ENCODE data around the gene FBXL2.
"Not testable (repeated sequence)": the region's sequence is repeated elsewhere in the genome, so short reads cannot be mapped to it uniquely, and the experiment has no call there.

The FBXL2 gene

DNA sequence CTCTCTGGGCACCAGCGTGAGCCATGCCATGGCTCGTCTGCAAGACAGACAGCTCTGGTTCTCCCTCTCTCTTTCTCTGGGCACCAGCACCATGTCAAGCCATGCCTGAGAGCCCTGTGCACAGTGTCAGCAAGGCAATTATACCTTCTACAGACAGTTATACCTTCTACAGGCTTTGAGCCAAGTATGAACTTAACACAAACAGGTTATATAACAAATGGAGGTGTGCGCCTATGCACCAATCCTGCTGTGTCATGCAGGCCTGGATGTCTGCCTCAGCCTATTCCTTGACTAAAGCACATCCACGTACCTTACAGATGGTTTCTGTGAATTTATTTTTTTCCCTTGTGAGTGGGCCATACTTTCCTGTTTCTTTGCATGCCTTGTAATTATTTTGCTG, 5.9 kb upstream of the FBXL2 start:
- no peak for TF ChIP-seq POLR2A (IDR thresholded peaks at IDR 0.05; ENCODE audit: low read length)
- TF ChIP-seq GATA1 (IDR thresholded peaks at IDR 0.05; ENCODE audit: low read depth, low read length), result no peak
- DNase-seq, result no peak

DNA sequence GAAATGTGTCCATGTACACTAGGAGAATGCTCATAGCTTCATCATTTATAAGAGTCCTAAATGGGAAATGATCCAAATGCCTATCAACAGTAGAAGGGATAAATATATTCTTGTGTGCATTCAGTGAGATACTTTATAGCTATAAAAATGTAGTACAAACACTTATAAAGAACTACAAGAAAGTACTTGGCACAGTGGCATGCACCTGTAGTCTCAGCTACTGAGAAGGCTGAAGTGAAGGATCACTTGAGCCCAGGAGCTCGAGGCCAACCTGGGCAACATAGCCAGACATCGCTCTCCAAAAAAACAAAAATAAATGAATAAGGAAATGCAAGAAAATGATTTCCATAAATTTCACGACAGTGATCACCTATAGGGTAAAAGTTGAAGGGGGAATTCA, 3.6 kb upstream of the FBXL2 start:
- no peak for DNase-seq
- TF ChIP-seq POLR2A (IDR thresholded peaks at IDR 0.05; ENCODE audit: low read length), result no peak
- TF ChIP-seq GATA1 (IDR thresholded peaks at IDR 0.05; ENCODE audit: low read depth, low read length), result no peak

DNA sequence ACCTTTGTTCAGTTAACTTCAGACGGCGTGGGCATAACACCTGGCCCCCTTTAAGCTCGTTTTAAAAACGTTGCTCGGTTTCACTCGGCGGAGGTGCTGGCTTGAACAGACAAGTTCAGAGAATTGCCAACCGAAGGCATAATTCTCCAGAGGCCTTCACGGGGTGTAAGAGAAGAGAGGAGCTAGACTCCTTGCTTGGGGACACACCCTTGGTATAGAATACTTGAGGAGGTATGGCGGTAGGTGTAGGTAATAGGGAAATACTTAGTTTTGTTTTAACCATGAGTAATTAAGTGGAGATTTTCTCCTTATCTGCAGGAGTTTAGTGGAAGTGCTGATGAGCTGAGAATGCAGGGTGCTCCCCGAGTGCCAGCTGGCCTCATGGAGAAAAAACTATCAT, 921 bp downstream of the FBXL2 start:
- TF ChIP-seq GATA1 (IDR thresholded peaks at IDR 0.05; ENCODE audit: low read depth, low read length) (no peak), POLR2A (IDR thresholded peaks at IDR 0.05; ENCODE audit: low read length) (no peak)

DNA sequence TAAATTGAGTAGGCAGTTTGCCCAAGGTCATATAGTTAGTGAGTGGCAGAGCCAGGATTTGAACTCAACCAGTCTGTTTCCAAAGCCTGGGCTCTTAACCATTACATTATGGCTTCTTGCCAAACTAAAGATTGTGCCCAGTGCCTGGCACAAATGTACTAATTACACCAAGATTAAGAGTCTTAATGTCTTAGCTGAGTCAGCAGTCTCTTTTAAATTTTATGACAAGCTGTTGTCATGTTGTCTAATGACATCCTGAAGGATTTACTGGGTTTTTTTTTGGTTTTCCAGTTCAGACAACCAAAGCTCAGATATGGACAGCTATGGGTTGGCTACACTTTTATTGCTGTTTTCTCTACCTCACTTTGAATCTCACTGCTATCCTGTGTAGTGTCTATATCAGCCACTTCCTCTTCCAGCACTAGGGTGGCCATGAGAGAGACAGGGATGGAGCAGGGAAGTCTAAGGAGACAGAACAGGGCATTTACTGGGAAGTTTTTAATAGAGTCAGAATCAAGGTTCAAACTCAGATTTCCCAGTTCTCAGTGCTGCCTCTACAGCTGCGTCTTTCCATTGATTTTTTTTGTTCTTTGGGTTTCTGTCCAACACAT, 10.5 kb downstream of the FBXL2 start:
- no peak for DNase-seq
- no peak for TF ChIP-seq GATA1 (IDR thresholded peaks at IDR 0.05; ENCODE audit: low read depth, low read length)
- TF ChIP-seq POLR2A (IDR thresholded peaks at IDR 0.05; ENCODE audit: low read length), result no peak

More for the DNA sequence above, 921 bp downstream of the FBXL2 start:
- no peak for DNase-seq

DNA sequence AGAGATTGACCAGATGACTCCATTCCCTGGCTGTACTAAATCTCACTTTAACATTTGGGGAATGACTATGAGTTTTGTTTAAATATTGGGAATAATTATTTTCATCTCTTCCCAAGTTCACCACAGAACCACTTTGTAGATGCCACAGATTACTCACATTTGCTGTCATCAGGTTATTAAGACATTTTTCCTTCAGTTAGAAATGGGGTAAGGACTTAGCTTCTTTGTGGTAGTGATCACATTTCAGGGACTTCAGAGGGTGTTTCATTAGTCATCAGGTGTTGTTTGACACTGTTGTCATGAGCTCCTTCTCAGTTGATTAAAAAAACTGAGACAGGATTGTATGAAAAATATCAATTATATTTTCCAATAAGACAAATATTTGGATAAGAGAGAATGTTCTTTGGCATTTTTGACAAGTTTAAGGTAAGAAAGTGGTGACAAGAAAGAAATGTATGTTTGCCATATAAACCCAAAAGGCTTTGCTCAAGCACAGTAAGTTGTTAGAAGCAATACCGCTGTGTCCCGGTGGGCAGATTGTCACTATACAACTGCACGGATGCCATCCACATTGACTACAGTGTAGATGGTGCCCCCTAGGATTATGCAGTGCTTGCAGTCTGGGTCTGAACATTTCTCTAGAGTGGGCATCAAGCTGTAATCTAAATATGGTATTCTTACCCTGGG, 22.3 kb downstream of the FBXL2 start:
- no peak for TF ChIP-seq POLR2A (IDR thresholded peaks at IDR 0.05; ENCODE audit: low read length)
- TF ChIP-seq GATA1 (IDR thresholded peaks at IDR 0.05; ENCODE audit: low read depth, low read length), result no peak
- no peak for DNase-seq

DNA sequence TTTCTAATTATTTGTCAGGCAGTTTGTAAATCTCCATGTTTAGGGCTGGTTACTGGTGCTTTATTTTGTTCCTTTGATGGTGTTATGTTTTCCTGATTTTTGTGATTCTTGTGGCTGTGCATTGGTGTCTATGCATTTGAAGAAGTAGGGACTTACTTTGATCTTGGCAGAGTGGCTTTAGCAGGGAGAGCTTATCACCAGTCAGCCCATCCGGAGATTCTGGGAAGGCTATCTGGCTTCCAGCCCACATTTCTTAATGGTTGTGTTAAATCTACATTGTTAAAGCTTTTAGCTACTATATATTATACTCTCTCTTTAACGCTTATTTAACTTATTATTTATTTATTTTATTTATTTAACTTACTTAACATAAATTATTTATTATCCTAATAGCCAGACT, 35.1 kb downstream of the FBXL2 start:
- no peak for DNase-seq
- TF ChIP-seq GATA1 (IDR thresholded peaks at IDR 0.05; ENCODE audit: low read depth, low read length), result no peak
- TF ChIP-seq POLR2A (IDR thresholded peaks at IDR 0.05; ENCODE audit: low read length), result no peak

DNA sequence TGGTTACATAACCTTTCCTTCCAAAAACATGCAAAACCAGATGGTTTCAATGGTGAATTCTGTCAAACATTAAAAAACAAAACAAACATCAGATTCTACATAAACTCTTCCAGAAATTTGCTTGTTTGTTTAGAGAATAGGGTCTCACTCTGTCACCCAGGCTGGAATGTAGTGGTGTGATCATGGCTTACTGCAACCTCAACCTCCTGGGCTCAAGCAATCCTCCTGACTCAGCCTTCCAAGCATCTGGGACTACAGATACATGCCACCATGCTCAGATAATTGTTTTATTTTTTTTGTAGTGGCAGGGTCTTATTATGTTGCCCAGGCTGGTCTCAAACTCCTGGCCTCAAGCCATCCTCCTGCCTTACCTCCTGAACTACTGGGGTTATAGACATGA, 36.1 kb downstream of the FBXL2 start:
- TF ChIP-seq POLR2A (IDR thresholded peaks at IDR 0.05; ENCODE audit: low read length) (no peak), GATA1 (IDR thresholded peaks at IDR 0.05; ENCODE audit: low read depth, low read length) (no peak)
- DNase-seq, result no peak

DNA sequence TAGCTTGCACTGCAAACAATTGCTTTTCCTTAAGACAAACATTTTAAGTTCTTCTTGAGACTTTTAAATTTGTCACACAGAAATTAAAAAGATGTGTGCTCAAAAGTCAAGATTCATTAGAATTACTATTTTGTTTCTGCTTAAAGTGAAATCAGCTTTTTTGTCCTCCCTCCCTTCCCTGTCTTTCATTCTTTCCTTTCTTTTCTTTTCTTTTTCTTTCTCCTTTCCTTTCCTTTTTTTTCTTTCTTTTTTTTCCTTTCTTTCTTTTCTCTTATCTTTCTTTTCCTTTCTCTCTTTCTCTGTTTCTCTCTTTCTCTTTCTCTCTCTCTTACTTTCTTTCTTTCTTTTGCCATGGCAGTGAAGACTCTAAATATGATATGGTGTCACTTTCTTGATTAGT, 37.8 kb downstream of the FBXL2 start:
- no peak for DNase-seq
- TF ChIP-seq POLR2A (IDR thresholded peaks at IDR 0.05; ENCODE audit: low read length), result no peak
- no peak for TF ChIP-seq GATA1 (IDR thresholded peaks at IDR 0.05; ENCODE audit: low read depth, low read length)

DNA sequence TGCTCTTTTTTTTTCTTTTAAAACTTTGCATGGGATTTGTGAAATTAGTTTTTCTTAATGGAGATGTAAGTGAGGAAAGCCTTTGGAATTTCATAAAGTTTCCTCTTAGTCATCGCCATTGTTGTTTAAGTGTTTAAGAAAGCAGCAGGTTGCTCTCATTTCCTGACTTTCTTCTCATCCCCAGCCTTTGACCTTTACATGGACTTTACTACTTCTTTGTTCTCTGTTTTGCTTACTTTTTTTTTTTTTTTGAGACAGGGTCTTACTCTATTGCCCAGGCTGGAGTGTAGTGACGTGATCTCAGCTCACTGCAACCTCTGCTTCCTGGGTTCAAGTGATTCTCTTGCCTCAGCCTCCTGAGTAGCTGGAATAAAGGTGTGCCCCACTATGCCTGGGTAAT, 38.6 kb downstream of the FBXL2 start:
- no peak for DNase-seq
- TF ChIP-seq GATA1 (IDR thresholded peaks at IDR 0.05; ENCODE audit: low read depth, low read length) (no peak), POLR2A (IDR thresholded peaks at IDR 0.05; ENCODE audit: low read length) (no peak)

DNA sequence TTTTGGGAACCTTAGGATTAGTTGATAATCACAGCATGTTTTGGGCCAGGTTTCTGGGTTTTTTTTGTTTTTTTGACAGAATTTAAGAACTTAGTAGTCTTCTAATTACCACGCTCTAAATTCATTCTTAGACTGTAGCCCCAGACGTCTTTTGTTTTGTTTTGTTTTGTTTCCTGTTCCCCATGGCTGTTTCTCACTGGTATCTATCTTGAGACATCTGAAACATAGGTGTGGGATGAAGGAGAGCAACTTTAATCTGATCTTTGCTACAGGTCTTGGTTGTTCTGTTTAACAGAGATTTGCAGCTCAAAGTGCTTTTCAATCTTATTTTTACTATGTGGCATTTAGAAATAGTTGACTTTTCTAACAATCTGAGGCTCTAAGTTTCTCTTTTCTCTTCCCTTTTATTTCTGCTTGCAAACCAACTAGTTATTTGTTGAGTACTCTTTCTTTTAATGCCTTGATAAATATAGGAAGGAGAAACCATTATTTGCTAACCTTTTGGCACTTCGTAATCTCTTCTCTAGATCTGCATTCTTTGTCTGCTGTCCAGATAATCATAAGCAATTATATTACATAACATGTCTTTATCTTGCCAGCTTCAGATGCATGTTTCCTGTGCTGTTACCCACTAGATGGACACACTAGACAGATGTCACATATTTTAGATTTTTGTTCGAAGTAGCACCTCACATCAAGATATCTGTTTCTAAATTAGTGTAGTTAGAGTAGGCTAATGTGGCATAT, 40.9 kb downstream of the FBXL2 start:
- peak in 1 of 2 experiments; percentile 17 for DNase-seq
- TF ChIP-seq GATA1 (IDR thresholded peaks at IDR 0.05; ENCODE audit: low read depth, low read length), result no peak
- TF ChIP-seq POLR2A (IDR thresholded peaks at IDR 0.05; ENCODE audit: low read length), result no peak

DNA sequence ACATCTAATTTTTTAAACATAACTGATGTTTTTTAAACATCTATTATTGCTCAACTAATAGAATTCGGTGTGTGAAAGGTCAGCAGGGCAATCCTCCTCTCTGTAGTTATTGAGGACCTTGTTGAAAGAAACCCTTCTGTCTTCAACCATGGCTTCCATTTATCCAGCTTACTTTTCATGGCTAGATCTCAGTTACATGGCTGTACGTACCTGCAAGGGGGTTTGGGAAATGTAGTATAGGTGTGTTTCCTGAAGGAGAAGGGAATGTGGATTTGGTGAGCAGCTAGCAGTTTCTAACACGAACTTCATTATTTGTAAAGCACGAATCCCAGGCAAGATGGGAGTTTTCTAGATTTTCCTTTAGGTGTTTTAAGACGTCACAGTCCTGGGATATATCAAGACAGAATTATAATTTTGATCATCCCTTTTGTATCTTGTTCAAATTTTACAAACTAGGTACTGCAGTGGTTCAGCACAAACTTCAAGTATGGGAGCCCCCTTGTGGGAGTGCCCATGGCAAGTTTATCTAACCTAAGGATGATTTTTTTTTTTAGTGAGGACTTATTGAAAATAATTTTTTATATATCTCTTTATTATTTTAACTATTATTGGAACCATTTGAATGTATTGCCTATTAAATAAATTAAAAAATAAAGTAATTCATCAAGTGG, 41.6 kb downstream of the FBXL2 start:
- DNase-seq, result peak in 1 of 2 experiments; percentile 6
- TF ChIP-seq GATA1 (IDR thresholded peaks at IDR 0.05; ENCODE audit: low read depth, low read length) (no peak), POLR2A (IDR thresholded peaks at IDR 0.05; ENCODE audit: low read length) (no peak)

DNA sequence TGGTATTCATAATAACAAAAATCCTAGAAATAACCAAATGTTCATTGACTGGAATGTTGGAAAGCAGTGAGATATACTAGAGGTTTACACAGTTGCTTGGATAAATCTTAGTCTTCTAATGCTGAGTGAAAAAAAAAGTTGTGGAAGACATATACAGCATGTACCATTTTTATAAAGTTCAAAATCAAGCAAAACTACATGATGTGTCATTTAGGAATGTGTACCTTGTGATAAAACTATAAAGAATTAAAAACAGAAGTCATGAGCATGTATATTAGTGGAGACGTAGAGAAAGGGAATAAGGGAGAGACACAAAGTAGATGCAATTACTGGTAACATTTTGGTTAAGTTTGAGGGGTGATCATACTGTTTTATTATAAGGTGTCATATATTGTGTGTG, 45.2 kb downstream of the FBXL2 start:
- DNase-seq, result no peak
- TF ChIP-seq GATA1 (IDR thresholded peaks at IDR 0.05; ENCODE audit: low read depth, low read length), result no peak
- TF ChIP-seq POLR2A (IDR thresholded peaks at IDR 0.05; ENCODE audit: low read length), result no peak

DNA sequence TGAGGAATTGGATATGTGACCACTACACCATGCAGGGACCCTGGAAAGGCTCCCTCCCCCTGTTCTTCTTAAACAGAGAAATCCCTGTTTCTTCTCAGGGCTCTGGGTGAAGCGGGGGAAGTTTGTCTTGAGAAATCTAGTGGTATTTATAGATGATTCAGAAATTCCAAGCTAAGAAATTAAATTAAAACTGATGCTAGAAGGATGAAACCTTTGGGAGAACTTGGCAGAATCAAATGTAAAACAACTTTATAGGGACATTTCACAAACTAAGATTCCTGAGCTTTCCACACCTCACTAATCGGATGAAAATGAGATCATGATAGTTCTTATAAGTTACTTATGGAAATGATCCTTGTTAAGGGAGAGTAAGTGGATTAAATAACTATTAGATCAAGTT, 54.2 kb downstream of the FBXL2 start:
- TF ChIP-seq POLR2A (IDR thresholded peaks at IDR 0.05; ENCODE audit: low read length) (no peak), GATA1 (IDR thresholded peaks at IDR 0.05; ENCODE audit: low read depth, low read length) (no peak)
- DNase-seq, result no peak

DNA sequence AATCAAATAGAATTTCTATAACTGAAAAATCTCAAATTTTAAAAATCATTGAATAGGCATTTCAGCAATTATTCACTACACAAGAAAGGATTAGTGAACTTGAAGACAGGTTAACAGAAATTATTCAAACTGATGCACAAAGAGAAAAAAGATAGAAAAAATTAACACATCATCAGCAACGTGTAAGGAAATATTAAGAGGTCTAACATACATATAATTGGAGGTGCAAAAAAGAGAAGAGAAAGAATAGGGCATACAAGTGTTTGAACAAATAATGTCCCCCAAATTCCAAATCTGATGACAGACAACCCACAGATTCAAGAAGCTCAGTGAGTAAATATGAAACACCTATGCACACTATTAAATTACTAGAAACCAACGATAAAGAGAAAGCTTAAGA, 57.1 kb downstream of the FBXL2 start:
- peak in 1 of 2 experiments; percentile 3 for DNase-seq
- TF ChIP-seq GATA1 (IDR thresholded peaks at IDR 0.05; ENCODE audit: low read depth, low read length) (no peak), POLR2A (IDR thresholded peaks at IDR 0.05; ENCODE audit: low read length) (no peak)

DNA sequence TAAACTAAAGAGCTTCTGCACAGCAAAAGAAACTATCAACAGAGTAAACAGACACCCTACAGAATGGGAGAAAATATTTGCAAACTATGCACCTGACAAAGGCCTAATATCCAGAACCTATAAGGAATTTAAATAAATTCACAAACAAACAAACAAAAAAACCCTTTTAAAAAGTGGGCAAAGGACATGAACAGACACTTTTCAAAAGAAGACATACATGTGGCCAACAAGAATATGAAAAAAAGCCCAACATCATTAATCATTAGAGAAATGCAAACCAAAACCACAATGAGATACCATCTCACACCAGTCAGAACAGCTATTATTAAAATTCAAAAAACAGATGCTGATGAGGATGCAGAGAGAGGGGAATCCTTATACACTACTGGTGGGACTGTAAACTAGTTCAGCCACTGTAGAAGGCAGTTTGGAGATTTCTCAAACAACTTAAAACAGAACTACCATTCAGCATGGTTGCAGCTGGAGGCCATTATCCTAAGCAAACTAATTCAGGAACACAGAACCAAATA, 61.8 kb downstream of the FBXL2 start:
- DNase-seq, result not testable (repeated sequence)

Measured in erythroblast (primary cell).